Stimulated activated CD4-positive, alpha-beta T cell treated with anti-CD3 and anti-CD28 coated beads, Interleukin-2, amount 100 ng/mL, for 4 hours (primary cell): Measurements from ENCODE around the gene RBM10.

Source experiments
- DNase-seq: peaks from one replicate; pipeline ENCODE4 v3.0.0-alpha.2; 2020; ENCODE audit warnings: low read depth

Gene RBM10

GRCh38 chrX:47176101-47176740 is 31.2 kb downstream of the RBM10 start:
- DNase-seq: no peak

DNA sequence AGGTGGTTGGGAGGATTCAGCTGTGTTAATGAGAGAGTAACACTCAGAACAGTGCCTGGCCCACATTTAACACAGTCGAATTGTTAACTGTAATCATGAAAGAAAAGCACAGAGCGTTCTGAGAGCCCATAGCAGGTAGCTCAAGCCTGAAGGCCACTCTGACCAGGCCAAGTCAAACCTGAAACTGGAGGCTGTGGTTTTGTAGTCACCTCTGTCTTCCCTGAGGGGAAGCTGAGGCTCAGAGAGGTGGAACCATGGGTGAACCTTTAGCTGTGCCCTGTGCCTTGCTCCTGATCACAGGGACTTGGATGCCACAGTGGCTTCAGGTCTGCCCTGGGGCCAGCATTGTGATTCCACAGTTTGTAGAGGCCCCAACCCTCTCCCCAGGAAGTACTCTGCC is 32.1 kb downstream of the RBM10 start:
- no peak for DNase-seq

DNA sequence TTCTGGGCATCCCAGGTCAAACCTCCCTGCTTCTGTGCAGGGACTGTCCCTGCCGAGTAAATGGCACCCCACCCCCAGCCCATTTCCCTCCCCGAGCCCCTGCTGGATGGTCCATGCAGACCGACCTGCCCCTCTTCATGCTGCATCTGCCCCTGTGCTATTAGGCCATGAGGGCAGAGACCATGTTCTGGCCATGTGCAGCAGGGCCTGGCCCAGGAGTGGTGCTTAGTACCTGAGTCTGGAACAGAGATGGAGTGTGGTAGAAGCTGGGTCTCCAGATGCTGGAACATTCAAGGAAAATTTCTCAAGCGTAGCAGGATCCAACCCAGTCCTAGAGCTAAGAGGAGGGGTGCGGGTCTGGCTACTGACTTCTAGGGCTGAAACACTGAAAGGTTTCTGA is 33.3 kb downstream of the RBM10 start:
- DNase-seq: no peak

DNA sequence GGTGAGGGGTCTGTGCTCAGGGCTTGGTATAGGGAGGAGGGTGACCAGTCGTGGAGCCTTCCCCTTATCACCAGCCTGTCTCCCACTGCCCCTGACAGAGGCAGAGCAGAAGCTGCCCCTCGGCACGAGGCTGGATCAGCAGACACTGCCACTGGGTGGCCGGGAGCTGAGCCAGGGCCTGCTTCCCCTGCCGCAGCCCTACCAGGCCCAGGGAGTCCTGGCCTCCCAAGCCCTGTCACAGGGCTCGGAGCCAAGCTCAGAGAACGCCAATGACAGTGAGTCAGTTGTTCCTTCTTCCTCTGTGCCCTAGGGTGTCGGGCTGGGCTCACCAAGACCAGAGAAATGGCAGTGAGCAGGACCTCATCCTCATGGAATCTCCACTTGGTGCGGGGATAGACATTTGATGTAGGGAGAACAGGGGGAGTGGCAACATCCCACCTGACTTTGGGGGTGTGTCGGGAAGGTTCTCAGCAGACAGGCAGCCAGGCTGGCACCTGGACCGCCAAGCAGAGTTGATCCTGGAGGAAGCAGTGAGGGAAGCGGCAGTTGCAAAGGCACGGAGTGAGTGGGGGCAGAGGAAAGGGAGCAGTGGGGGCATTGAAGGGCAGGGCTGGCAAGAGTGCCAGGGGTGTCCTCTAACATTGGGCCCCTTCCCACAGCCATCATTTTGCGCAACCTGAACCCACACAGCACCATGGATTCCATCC is 34.4 kb downstream of the RBM10 start:
- no peak for DNase-seq

GRCh38 chrX:47179928-47180255 is 34.9 kb downstream of the RBM10 start:
- no peak for DNase-seq

- no peak for DNase-seq
These were observed 35.3 kb downstream of the RBM10 start for GRCh38 chrX:47180346-47180745.

DNA sequence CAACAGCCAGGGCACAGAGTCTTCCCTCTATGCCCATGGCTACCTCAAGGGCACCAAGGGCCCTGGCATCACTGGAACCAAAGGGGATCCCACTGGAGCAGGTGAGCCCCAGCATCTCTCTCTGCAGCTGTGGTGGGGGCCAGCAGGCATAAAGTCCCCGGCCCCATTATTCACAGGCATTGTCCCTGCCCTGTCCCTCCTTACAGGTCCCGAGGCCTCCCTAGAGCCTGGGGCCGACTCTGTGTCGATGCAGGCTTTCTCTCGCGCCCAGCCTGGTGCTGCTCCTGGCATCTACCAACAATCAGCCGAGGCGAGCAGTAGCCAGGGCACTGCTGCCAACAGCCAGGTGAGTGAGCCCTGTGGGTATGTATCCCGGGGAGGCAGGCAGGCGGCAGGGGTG is 36.3 kb downstream of the RBM10 start:
- DNase-seq: no peak

DNA sequence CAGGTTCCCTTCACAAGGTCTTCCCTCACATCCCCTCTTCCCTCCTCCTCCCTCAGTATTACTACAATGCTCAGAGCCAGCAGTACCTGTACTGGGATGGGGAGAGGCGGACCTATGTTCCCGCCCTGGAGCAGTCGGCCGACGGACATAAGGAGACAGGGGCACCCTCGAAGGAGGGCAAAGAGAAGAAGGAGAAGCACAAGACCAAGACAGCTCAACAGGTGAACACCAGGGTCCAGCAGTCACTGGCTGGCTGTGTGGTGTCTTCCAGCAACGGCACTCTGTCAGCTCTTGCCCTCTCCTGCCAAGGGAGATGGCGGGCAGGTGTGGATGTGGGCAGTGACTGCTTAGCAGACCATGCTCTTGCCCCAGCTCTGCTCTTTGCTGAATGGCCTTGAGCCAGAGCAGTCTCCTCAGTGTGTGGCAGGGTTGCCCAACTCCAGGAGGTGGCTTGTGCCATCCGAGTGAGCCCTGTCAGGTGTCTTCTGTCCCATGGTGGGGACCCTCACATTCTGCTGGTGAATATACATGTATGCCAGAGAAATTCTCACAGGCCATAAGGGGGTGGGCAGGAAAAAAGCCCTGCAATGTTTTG is 37.2 kb downstream of the RBM10 start:
- DNase-seq: no peak

- no peak for DNase-seq
These were observed 39.5 kb downstream of the RBM10 start for GRCh38 chrX:47184486-47184885.

- DNase-seq: no peak
These were observed 40.2 kb downstream of the RBM10 start for GRCh38 chrX:47185241-47185640.

GRCh38 chrX:47186096-47186740 is 41.2 kb downstream of the RBM10 start:
- no peak for DNase-seq

- DNase-seq: no peak
These were observed 42.2 kb downstream of the RBM10 start for GRCh38 chrX:47187106-47187677.

DNA sequence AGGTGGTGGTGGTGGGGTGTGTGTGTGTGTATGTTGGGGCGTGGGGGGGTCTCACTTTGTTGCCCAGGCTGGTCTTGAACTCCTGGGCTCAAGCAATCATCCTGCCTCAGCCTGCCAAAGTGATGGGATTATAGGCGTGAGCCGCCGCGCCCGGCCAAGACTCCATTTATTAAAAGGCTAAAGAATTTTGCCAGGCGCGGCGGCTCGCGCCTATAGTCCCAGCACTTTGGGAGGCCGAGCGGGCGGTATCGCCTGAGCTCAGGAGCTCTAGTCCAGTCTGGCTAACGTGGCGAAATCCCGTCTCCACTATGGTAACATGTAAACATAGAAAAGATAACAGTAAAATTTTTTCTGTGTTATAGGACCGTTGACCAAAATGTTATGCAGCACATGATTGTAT is 44.9 kb downstream of the RBM10 start:
- DNase-seq: no peak

- DNase-seq: peak; percentile 72
These were observed 45.6 kb downstream of the RBM10 start for GRCh38 chrX:47190445-47191269.

DNA sequence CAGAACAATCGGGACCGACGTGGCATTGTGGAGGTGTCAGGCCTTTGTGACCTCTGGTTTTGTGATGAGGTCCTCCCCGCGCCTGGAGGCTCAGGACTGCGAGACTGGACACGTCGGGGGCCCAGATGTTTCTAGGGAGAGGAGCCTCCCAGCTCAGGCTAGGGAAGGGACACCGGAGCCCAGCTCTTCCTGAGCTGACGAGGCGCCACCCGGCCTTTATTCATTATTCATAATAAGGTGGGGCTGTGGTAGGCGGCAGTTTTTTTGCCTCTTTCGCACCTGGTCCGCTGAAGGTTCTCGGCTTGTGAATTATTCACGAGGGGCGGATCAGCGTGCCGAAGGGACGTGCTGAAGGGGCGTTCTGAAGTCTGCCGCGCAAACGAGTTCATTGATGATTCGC is 46.3 kb downstream of the RBM10 start:
- DNase-seq: peak; percentile 37

DNA sequence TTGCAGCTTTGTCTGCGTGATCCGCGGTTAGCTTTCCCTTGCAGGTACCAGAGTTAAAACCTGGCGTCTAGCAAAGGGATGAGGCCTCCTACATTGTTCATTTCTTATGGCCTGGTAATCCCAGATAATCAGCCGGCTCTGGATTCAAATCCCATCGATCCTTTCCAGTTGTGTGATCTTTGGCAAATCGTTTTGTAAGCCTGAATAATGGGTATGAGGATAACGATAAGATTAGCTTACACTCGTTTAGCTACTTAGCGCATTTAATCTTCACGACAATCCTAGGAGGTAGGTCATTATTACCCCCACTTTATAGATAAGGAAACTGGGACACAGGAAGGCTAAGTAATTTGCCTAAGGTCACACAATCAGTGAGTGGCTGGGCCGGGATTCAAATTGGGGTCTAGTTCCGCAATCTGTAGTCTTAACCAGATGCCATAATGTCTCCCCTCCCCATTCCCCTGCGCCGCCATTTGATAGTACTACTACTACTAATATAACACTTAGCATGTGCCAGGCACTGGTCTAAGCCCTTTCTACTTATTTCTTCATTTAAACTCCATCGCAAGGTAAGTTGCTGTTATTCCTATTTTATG is 46.9 kb downstream of the RBM10 start:
- DNase-seq: no peak

DNA sequence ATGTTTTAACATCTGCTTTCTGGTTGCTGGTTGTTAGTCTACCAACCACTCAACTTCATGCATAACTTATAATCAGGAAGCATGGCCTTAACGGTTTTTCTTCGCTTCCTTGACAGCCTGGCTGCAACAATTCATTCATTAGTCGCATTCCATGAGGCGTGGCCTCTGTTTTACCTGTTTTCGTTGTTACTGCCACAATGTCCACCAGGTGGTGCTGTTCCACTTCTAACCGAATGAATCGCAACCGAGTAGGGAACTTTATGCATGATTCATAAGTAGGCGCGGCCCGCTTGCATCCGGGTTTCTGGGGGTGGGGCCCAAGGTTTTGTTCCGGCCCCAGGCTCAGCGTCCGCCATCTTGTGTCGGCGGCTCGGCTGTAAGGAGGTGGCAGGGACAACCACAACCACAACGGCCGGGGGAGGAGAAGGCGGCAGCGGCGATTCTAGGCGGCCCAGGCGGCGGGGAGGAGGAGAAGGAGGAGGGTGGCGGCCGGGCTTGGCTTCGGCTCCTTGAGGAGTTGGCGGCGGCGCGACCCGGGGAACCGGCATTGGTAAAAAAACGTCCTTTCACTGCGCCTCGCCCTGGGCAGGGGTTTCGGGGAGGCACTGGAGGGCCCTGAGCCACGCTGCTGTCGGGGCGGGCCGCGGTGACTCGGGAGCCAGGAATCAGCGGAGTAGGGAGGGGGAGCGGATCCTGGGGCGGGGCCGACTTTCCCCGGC is 48.6 kb downstream of the RBM10 start, which contains the start of gene UBA1:
Gene UBA1, plus strand, starts transcription at position 355 of the 719 bp plus-strand sequence. CDS start 4,974 bp downstream, outside the sequence.
- DNase-seq: peak; percentile 86

- no peak for DNase-seq
These were observed 49.3 kb downstream of the RBM10 start for GRCh38 chrX:47194194-47194787.

GRCh38 chrX:47196098-47196497 is 51.1 kb downstream of the RBM10 start:
- no peak for DNase-seq

DNA sequence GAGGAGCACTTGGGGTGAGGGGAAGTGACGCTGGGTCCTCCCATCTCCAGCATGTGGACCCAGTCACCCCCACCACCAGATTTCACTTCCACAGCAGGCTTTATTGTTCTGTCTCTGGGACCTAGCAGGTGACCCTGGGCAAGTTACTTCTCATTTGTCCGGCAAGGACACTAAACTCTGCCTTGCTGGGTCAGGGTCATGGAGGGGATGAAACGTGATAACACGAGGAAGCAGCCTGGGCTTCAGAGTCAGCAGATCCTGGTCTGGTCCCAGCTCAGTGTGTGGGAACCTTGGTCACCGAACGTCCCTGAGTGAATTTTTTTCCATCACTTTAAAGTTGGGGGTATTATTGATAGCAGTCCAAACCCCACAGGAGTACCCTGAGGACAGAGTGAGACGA is 52.5 kb downstream of the RBM10 start:
- no peak for DNase-seq
